Lower leg skin (tissue), 4 donors: Measurements from ENCODE around the gene SYNPO2. TPM values are rescaled to one million over a fixed set of nuclear protein-coding genes. Genes with fewer than 3 reads are reported as not detected.

Experiments
- DNase-seq, 2 donors: peaks; one replicate each; pipeline ENCODE4 v3.0.0-alpha.2; 2019; ENCODE audit warnings: low spot score in 2 of 2
- H3K4me3 ChIP-seq: fragments of 200-600 bp; sonication (generic); 2 replicates; pipeline ENCODE4 v1.5.1; 2017; ENCODE audit warnings: mild to moderate bottlenecking, low read depth; ENCODE audit not compliant: poor library complexity, severe bottlenecking
- CTCF ChIP-seq, 3 donors: fragments of 450-650 bp; IDR thresholded peaks; one replicate each; pipeline ENCODE4 v1.5.1; 2016; ENCODE audit warnings: antibody characterized with exemption in 3 of 3, mild to moderate bottlenecking in 3 of 3, moderate library complexity in 2 of 3
- POLR2A ChIP-seq, 2 donors: fragments of 450-650 bp; IDR thresholded peaks; one replicate each; pipeline ENCODE4 v1.6.1; 2016 to 2017; ENCODE audit warnings: antibody characterized with exemption in 2 of 2, mild to moderate bottlenecking in 1 of 2, moderate library complexity in 1 of 2
- WGBS, 2 donors: methylation state at CpG; one replicate each; pipeline ENCODE4 v1.1.5; 2018; 5-methylcytosine and 5-hydroxymethylcytosine counted together
- intact Hi-C: fragments of 100-400 bp; cut with DNase I; formaldehyde crosslinking; loops from one replicate; pipeline ENCODE4 v1.15.0; 2023; ENCODE audit warnings: low total_unique reads
- total RNA-seq, 4 donors: library from RNA; depleted of rRNA; stranded (reverse); fragments of >200 nt; gene quantifications; one replicate each; pipeline ENCODE4 v1.1.0, GENCODE V29; 2016

Gene SYNPO2
- total RNA-seq, 4 donors from 2014 or later: 13.3 to 38.5 (median 16.1) TPM

DNA sequence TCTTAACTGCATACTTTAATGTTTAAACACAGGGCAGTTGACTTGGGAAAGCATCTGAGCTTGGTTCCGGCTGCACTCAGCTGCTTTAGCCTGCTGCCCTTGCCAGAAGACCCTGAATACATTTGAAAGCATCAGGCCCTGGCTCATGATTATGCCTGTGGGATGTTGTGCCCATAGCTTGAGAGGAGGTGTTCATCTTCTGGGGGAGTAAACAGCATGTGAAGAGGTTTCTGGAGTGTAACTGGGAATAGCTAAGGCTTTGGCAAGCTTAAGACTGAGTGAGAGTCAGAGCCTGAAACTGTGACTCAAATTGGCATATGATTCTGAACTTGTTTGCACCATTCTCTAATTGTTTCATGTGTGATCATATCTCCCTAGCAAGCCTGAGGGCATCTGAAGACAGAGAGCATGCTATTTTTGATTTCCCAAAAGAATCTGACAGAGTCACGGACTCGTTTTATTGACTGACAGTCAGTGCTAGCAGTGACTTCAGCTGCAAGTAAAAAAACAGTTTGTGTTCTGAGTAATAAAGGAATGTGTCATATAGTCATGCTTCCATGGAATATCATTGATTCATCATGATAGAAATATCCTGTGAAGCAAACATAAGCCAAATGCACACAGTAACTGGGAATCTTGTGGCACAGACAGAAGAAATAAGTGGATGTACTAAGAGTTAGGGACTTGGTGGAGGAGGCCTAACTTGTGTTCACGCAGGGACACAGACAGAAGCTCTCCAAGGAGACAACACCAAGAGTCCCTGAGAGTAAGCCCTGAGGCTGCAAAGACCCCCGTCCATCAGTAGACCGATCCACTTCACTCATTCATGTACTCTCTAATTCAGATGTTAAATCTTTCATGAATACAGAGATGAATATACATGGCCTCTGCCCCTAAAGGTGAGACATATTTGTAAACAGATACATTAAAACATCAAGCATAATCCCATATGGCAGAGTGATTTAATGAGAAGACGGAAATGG, 100.7 kb downstream of the SYNPO2 start:
- peak; percentile 71 to 77 for DNase-seq
- 57 to 62% methylated on average over 7 of the region's 7 CpGs for WGBS, 2 donors
- H3K4me3 ChIP-seq: no peak overlapping the region
- TF ChIP-seq POLR2A (IDR thresholded peaks at IDR 0.05): no peak
- no peak for TF ChIP-seq CTCF (IDR thresholded peaks at IDR 0.05)
- intact Hi-C loops: no loop called here

DNA sequence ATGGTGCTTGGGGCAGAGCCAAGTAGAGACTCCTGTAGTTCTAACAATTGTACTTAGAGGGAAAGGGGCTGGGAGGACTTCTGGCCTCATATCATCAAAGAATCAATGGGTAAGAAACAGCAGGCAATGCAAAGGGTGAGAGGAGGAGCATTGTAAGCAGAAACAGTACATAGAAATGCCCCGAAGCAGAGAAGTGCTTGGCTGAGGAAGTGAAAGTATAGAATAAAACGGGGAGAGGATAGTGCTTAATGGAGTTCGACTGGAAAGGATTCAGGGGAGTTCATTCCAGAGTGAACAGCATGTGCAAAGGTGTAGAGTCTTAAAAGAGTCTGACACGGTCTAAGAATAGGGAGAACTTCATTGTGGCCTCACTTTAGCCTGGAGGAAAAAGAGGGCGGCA, 103.0 kb downstream of the SYNPO2 start:
- no peak overlapping the region for H3K4me3 ChIP-seq
- TF ChIP-seq CTCF (IDR thresholded peaks at IDR 0.05) (no peak), POLR2A (IDR thresholded peaks at IDR 0.05) (no peak)
- WGBS, 2 donors: 51 to 63% methylated on average over 5 of the region's 5 CpGs
- peak in 1 of 2 donors; percentile 36 for DNase-seq
- intact Hi-C loops: no loop called here

- intact Hi-C loops: no loop called here
- no peak overlapping the region for H3K4me3 ChIP-seq
- no peak for DNase-seq
- TF ChIP-seq CTCF (IDR thresholded peaks at IDR 0.05): no peak
- no peak for TF ChIP-seq POLR2A (IDR thresholded peaks at IDR 0.05)
- WGBS, 2 donors: 85 to 86% methylated on average over 1 of the region's 1 CpG
These were observed 103.5 kb downstream of the SYNPO2 start for GRCh38 chr4:118992149-118992548.

DNA sequence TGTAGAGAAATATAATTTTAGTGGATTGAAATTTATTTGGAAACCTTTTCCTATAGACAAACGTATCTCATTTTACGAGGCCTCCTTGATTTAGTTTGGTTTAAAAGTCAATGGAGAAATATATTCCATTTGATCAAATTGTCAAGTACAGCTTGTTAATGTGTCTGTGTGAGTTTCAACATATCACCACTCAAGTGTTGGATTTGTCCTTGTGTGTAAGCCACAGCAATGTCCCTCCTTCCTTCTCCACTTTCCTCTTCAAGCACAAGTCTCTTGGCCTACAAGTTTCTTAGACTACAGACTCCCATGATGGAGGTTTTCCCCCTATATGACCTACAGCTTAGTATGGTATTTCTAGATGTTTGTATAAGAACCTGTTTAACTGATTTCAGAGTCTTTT, 104.7 kb downstream of the SYNPO2 start:
- TF ChIP-seq CTCF (IDR thresholded peaks at IDR 0.05): no peak
- TF ChIP-seq POLR2A (IDR thresholded peaks at IDR 0.05): no peak
- 89 to 91% methylated on average over 2 of the region's 2 CpGs for WGBS, 2 donors
- intact Hi-C loops: no loop called here
- H3K4me3 ChIP-seq: no peak overlapping the region
- DNase-seq: no peak

- no peak overlapping the region for H3K4me3 ChIP-seq
- DNase-seq: no peak
- no peak for TF ChIP-seq CTCF (IDR thresholded peaks at IDR 0.05)
- TF ChIP-seq POLR2A (IDR thresholded peaks at IDR 0.05): no peak
- WGBS, 2 donors: 75 to 85% methylated on average over 5 of the region's 5 CpGs
- intact Hi-C loops: no loop called here
These were observed 105.4 kb downstream of the SYNPO2 start for GRCh38 chr4:118994030-118994429.
